HPDE6-E6E7 (cell line): ENCODE data around the gene VILL.
A peak's percentile ranks its signal among the peaks of the same experiment; 100 is the strongest.

Experiments used
- DNase-seq: peaks from one replicate; pipeline ENCODE4 v3.0.0; 2011; ENCODE audit warnings: missing footprints; ENCODE audit errors: extremely low spot score

Gene VILL

DNA sequence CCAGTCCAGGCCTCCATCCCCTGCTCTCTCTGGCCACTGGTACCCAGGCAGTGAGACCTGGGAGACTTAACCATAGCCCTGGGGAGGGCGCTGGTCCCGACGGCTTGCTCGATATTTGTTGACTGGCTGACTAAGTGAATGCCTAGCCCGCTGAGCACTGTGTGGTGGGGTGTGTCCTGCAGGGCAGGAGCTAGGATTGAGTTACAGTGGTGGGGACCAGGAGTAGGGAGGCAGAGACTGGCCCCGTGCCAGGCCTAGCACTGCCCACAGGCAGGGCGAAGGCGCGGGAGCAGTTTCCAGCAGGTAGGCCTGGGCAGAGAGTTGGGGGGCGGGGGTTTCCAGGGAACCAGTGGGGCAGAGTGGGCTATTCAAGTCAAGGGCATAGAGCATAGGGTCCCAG is at the start of gene VILL:
VILL (plus strand) TSS at position 260 of the 400 bp plus-strand sequence. CDS start 2,887 bp downstream, outside the sequence.
- DNase-seq: no peak

DNA sequence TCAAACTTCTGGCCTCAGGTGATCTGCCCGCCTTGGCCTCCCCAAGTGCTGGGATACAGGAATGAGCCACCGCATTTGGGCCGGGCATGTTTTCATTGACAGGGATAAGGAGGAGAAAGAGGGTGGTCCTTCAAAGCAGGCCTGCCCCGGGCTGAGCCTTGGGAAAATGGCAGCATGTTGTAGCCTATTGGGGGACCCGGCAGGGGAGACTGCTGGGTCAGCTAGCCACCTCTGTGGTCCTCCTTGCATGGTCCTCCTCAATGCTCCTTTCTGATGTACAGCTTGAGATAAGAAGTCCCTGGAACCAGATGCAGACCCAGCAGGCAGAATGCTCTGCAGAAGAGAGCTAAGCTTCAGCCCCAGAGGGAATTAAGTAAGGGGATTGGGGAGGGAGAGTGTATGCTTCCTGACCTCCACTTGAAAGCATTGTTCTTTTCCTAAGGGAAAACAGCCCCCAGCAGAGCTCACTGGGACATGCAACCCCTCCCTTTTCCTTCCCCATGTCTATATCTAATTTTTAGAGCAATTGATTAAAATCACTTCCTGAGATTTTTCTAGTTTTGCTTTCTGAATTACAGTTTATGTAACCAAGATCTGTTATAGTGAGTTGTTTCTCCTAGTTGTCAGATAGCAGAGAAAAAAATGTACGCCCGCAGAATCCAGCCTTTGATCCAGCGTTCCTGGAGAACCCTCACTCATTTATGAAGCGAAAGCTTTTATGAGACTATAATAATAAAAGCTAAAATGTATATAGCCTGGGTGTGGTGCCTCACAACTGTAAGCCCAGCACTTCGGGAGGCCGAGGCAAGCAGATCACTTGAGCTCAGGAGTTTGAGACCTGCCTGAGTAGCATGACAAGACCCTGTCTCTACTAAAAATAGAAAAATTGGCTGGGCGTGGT is 48.7 kb upstream of the VILL start:
- DNase-seq: no peak

DNA sequence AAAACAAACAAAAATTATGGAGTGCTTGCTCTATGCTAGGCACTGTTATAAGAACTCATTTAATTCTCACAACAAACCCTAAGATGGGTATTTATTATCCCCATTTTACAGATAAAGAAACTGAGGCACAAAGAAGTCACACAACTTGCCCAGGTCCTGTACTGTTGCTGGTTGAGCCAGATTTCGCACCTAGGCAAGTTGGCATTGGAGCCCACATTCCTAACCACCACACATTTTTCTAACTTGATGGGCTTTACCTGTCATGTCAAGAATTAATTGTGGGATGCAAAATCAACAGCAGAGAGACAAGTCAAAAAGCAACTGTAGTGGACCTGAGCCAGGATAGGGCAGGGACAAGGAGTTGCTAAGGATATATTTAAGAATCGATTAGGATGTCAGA is 47.9 kb upstream of the VILL start:
- no peak for DNase-seq

- no peak for DNase-seq
These were observed 47.5 kb upstream of the VILL start for GRCh38 chr3:37943126-37943525.

GRCh38 chr3:37943631-37944314 is 46.8 kb upstream of the VILL start:
- DNase-seq: no peak

DNA sequence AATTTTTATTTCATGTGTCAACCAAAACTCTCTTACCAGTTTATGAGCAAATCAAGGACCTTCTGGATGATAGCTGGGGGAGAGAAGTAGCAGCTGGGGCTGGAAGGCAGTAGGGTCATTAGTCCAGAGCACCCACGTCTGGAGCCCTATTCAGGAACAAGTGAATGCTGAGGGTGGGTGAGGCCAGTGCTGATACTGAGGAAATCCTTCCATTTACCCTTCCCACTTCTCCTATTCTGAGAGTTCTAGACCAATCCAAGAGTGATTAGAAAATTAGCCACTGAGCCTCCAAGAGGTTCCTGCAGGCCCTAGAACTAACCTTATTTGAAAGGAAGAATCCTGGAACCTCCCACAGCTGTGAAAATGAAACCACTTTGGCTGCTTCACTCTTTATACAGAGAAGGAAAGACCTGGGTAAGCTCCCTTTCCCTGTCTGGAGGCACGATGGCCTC is 46.2 kb upstream of the VILL start:
- no peak for DNase-seq

DNA sequence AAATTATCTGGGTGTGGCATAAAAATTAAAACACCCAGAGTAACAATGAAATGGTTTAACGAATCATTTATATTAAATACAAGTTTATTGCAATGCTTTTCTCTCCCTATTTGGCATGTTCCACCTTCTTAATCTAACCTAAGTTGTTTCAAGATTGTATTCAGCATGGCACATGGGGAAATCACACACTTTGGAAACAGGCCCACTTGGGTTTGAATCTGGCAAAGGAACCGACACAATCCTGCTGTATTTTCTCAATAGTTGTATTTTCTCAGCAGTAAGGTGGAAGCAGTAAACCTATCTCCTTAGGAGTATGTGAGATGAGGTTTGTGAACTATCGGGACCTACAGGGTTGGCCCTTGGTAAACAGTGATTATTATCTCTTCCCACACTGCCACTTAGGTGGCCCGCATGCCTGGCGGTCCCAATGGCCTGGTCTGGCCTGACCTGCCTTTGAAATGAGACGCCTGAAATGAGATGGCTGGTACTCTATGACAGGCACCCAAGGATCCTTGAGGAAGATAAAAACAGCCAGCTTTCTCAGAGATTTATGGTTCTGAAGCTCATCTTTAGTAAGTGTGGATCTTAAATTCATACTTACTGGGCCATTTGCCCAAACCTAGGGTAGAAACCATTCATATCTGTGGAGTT is 45.3 kb upstream of the VILL start:
- no peak for DNase-seq

DNA sequence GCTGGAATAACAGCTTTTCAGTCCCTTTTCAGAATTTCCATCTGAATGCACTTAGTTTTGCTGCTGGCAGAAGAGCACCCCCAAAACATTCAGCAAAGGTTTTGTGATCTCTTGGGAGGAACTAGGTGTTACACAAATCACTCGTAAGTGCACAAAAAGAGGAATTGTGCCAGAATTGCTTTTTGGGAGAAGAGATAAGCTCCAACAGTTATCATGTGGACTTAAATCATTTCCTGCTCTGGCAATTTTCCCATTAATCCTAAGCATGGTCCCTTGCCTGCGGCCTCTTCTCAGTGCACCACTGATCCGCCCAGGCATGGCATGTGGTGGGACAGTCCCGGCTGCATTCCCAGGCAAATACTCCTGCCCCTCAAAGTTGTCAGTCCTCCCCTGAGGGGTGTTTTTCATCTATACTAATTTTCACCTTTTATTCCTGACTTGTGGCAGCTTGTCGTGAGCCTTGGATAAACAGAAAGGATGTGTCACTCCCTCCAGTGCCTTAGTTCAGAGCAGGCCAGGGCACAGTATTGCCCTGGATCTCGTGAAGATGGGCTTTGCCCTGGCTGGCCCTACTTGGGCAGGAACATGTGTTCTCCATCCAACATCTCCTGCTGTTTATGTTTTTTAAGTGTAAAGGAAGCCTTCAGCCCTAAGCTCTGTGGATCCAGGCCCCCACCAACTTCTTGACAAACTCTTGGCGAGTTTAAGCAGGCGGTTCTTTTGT is 44.6 kb upstream of the VILL start:
- DNase-seq: peak; percentile 59

DNA sequence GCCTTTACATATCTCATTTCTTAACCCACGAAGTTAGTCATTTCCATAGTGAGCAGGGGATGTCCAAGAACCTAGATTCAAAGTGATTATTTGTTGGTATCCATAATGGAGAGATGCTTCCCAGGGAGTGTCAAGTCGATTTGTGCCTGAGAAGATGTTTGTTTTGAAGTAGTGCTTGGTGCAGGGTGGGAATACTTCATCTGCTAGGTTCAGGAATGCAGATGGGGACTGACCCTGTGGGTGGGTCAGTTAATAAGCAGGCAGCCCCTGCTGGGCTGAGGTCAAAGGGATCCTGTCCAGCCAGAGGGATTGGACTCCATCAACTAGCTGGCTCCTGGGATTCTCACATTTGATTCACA is 44.1 kb upstream of the VILL start:
- DNase-seq: no peak

- DNase-seq: no peak
These were observed 40.7 kb upstream of the VILL start for GRCh38 chr3:37949866-37950265.

DNA sequence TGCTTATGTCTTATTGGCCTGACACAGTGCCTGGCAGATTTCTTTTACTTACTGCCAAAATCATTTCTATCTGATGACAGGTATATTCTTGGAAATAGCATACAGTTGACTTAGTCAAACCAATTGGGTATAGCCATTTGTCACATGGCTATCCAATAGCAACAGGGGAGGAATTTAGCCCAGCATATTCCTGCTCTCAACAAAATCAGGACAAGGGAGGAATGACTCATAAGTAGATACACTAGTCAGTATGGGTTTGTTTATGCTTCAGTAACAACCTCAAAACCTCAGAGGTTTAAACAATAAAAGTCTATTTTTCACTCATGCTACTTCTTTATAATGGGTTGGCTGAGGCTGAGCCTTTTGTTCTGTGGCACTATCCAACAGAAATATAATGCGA is 38.0 kb upstream of the VILL start:
- no peak for DNase-seq

GRCh38 chr3:37953226-37953625 is 37.4 kb upstream of the VILL start:
- no peak for DNase-seq

DNA sequence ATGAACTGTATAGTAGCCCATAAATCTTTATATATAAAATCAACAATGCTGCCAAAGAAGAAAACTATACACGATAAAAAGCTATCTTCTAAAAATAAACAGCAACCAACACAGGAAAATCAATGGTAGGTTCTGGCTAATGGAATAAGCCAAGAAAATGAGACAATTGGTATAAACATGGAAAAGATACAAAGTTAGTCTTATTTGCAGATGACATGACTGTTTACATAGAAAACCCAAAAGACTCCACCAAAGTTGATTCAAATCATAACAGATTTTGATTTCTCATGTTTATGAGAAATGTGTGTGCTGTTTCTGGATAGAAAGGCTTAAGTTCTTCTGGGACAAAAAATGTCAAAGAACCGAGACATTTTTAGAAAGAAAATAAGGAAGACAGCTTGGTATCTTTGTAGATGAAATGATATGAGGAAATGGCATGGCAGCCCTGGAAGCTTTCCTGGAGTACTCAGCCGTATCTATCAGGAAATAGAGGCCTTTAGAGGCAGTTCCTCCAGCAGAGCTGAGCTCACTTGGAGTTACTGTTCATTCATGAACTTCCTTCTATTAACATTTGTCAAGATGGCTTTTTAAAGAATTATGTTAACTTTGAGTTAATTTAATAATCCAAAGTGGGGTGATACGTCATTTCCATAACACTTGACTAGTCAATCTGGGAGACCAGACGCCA is 36.7 kb upstream of the VILL start:
- DNase-seq: no peak

- DNase-seq: no peak
These were observed 35.7 kb upstream of the VILL start for GRCh38 chr3:37954881-37955280.

DNA sequence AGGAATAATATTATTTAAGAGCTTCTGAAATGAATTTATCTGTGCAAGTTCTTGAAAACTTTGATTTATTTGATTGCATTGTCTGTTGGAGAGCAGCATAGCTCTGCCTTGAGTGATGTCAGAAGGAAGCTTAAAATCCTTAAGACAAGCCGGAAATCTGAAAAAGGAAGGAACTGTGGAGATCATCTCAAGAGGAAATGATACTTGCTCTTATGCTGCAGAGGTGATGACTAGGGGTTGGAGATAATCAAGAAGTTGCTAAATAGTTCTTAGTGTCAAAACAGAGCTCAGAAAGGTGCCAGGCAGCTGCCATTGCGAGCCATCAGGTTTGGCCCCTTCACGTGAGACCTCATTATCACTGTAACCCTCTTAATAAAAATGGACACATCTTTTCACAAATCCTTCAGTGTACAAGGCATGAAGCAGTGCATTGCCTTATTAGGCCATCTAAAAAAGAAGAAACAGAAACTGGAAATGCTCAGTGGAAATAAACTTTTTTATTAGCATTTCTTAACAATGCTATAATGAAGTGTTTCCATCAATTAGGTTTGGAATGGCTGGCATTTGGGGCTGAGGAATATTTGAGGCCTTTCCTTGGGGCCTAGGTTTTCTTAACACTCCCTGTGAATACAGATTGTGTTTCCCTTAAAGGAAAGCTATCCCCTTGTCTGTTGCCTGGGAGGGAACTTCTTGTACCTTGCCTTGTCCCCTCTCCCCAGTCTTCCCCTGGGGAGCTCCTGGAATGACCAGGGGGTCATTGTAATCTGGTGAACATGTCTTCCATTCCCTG is 34.5 kb upstream of the VILL start:
- no peak for DNase-seq

DNA sequence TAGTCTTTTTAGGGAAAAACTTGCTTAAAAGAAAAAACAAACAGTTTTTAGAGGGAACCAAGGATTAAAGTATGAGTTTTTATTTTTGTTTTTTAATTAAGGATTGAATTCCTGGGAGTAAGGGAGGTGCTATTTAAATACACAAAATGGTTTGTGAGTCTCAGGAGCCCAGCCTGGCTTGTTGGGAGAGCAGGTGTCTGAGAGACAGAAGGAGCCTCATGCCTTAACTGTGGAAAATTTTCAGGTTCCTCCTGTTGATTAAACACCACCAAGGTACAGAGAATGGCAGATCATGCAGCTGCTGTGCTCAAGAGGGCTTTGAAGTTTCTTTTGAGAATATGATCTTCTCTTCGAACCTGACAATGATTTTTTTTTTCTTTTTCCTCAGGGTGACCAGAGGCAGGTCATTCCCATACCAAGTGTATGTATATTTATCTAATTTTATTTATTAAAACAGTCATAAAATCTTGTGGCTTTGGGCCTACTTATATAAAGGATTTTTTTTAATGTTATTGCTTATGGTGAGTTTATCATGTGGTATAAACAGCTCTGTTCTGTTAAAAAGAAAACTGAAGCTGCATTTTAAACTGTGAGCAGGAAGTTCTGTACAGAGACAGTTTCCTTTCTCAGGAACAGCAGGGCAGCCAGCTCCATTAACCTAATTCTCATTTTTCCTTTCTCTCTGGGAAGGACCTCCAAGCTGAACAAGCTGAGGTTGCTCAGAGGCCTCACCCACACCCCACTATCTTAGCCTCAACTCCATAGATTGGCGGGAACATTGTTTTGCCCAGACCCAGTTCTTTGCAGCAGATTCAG is 33.7 kb upstream of the VILL start:
- DNase-seq: no peak

DNA sequence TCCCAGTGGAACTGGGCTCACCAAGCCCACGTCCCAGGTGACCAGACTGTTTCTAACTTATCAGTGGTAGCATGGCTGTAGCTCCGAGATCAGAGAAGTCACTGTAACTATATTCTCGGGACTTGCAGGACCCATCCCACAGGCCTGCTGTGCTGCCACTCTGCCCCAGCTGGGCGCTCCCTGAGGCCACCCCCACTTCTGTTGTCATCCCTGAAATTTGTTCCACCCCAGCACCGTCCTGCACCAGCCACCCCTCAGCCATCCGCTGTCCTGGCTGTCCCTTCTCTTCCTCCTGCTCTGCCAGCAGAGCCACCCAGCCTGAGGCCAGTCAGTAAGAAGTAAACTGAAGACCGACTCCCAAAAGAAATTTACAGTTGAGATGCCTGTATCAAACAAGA is 33.0 kb upstream of the VILL start:
- DNase-seq: no peak

DNA sequence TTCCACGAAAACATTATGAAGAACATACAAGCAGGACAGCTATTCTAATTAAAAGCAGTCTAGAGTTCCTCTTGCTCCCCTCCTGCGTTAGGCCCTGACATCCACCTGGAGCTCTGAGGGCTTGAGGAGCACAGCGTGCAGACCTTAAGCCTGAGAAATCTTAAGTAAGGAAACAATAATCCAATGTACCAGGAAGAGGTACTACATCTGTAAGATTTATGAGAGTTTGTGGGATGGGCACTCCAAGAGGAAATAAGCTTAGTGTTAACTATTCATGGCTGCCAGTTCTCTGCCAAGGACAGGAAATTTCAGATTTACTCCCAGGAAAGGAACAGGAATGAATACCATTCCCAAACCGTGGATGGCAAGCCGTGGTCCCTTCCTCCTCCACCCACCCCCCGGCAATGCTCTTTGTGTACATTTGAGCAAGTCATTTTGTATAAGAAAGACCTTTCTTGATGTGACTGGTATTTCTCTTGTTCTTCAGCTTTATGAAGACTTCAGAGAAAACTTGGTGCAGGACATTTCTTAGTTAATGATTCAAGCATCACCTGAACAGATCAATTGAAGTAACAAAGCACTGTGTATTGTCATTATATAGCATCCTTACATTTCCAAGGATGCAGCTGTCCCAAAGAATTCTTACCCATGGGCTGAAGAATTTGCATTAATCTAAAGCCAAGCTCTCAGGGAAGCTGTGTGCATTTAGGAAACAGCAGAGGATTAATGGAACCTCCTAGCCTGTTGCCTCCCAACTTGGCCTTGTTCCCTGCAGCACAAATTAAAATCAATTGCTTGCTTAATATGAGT is 28.8 kb upstream of the VILL start:
- no peak for DNase-seq

DNA sequence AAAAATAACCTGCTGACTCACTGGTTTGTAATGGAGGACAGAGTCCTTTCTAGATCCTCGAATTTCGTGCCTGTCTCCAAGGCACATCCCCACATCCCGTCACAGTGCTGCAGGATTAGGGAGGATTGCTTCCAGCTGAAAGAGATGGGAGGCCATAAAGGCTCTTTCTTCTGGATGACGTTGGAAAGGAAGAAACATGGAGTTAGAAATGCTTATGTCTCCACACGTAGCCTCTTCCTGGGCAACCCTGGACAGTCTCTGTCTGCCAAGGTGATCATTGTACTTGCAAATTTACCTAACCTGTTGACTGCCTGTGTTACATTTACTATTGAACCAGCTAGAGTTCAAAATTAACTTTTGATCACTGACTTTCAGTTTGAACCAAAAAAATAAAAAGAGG is 27.6 kb upstream of the VILL start:
- DNase-seq: no peak
